ENCODE measurements around the gene ALG1L2.
A peak's percentile ranks its signal among the peaks of the same experiment; 100 is the strongest.
"Not testable (repeated sequence)": the region's sequence is repeated elsewhere in the genome, so short reads cannot be mapped to it uniquely, and the experiment has no call there.

Gene ALG1L2

GRCh38 chr3:130094491-130094941 lies 12.9 kb downstream of the ALG1L2 start:
- peak; percentile 23 to 45 for DNase-seq

GRCh38 chr3:130095858-130096257 lies 14.2 kb downstream of the ALG1L2 start:
- not testable (repeated sequence) for DNase-seq

DNA sequence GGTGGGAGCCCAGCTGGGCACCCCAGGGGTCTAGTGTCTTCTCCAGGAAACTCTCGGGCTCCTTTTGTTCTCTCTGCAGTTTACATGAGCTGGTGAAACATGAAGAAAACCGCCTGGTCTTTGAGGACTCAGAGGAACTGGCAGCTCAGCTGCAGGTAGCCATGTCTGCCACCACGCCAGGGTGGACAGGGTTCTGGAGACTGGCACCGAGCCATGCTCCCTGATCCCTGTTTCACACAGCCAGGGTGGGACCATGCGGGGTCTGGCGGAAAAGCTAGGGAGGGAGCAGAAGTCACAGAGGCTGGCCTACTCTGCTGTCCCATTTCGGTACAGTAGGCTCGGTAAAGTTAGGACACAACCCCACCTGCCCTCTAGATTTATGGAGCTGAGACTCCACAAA lies 15.5 kb downstream of the ALG1L2 start:
- not testable (repeated sequence) for DNase-seq

GRCh38 chr3:130097690-130098638 lies 16.3 kb downstream of the ALG1L2 start:
- DNase-seq = peak in 1 of 2 donors; percentile 73

GRCh38 chr3:130098639-130099385 lies 17.2 kb downstream of the ALG1L2 start:
- not testable (repeated sequence) for DNase-seq

GRCh38 chr3:130102545-130102944 lies 20.9 kb downstream of the ALG1L2 start:
- not testable (repeated sequence) for DNase-seq

DNA sequence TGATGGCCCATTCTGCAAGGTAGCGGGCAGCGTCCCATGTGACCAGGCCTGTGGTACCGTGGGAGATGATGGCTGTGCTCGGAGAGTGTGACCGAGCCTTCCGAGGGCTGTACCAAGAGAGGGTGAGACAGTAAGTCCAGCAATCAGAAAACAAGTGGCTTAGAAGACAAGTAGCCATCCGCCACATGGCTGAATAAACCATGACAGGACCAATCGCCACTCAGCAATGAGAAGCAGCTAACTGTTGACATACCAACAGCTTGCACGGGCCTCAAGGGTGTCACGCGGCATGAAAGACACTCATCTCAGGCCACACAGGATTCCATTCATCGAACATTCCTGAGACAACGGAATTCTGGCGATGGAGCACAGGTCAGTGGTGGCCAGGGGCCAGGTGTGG lies 22.6 kb downstream of the ALG1L2 start:
- DNase-seq = not testable (repeated sequence)

DNA sequence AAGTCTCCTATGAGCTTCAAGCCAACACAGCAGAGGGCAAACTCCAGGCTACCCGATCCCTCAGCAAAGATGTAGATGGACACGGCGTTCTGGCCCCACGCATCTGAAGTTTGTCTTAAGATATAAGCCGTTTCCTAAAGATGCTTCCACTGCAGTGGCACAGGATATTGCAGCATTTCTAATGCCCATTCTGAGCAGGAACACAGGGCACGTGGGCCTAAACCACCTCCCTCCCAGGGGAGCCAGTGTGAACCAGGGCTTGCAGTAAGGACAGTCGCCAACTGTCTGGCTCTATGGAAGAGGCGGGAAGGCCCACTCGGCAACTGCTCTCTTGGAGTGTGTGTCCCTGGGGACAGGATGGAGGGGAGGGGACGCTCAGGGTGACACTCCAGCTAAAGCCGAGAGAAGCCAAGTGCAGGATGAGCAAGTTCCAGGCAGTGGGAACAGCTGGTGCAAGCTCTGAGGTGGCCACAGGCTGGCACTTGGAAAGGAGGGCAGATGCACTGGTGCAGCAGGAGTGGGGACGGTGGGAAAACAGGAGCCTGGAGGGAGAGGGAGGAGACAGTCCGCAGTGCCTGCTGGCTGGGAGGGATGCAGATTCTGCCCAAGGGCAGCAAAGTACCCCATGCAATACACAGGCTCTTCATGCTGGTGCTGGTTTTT lies 25.8 kb downstream of the ALG1L2 start:
- DNase-seq = not testable (repeated sequence)

DNA sequence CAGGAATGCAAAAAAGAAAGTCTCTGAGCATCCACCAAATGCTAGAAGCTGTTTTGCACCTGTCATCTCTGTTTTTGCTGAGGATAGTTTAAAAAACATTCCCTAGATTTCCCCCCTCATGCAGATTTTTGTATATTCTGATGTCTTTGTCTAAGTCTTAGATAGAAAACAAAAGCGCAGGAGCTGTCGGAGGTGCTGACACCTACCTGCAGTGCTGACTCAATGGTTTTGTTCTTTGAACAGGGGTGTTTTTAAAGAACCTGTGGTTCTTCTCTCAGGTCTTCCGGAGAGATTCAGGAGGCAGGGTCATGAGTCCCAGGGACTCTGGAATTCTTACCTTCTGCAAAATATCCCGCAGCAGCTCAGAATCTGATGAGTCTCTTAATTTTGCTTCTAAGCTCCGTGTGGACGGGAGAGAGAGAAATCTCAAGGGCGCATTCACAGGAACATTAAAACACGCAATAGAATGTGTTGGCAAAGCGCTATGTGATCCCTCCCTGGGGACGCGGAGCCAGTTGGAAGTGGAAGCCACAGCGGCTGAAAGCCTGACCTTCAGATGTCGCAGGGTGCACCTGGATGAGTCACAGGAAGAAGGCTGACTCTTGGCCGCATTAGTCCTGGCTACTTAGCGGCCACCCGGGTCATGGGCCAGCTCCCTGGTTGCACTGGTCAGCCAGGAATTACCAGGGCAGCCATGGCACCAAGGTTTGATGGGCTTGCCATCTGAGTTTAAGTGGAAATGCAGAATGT lies 27.4 kb downstream of the ALG1L2 start:
- DNase-seq = not testable (repeated sequence)

- DNase-seq = peak in 1 of 2 donors; percentile 9
Observed at GRCh38 chr3:130110386-130111169, 28.9 kb downstream of the ALG1L2 start.

DNA sequence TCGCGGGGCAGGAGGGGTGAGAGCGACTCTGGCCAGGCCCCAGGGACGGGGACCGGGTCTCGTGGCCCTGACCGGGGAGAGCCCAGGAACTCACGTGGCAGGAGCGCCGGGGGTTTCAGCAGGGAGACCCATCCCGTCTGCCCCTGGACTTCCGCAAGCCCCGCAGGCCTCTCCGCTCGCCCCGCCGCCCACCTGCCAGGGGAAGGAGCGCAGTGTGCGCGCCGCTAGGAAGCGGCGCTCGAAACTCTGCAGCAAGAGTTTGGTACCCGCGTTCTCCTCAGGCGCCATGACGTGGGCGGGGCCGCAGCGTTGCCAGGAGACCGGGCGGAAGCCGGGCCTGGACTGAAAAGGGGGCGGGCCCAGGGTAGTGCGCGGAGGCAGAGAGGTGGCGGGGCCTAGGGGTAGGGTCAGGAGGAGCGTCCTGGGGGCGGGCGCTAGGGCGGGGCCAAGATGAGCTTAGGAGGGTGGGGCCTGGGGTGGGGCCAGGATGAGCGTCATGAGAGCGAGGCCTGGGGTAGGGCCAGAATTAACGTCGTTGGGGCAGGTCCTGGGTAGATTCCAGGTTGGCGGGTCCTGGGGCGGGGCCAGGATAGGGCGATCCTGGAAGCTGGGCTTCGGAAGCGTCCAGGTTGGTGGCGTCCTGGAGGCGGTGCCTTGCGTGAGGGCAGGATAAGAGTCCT lies 29.7 kb downstream of the ALG1L2 start:
- DNase-seq = peak; percentile 99

- peak; percentile 99 to 100 for DNase-seq
Observed at GRCh38 chr3:130111865-130112747, 30.5 kb downstream of the ALG1L2 start.

DNA sequence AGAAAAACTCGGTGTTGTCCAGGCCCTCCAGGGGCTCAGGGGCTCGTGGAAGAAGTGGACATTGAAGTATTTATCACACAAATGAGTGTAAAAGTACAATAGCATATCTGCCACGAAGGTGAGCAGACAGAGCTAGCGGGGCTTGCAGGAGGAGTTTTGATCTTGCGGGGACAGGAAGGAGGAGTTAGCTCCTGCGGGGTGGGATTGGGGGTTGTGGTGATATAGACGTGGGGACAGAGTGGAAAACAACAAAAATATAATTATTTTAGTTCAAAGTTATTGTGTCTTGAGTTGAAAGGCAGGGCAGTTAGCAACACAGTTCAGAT lies 31.1 kb downstream of the ALG1L2 start:
- not testable (repeated sequence) for DNase-seq

DNA sequence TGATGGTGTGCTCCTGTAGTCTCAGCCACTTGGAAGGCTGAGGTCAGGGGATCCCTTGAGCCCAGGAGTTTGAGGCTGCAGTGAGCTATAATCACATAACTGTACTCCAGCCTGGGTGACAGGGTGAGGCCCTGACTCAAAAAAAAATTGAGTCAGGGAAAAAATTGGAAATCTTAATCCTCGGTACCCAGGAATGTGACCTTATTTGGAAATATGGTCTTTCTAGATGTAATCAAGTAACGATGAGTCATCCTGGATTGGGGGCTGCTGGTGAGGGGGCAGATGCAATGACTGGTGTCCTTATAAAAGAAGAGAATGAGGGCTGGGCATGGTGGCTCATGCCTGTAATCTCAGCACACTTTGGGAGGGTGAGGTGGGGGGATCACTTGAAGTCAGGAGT lies 33.8 kb downstream of the ALG1L2 start:
- DNase-seq = not testable (repeated sequence)

DNA sequence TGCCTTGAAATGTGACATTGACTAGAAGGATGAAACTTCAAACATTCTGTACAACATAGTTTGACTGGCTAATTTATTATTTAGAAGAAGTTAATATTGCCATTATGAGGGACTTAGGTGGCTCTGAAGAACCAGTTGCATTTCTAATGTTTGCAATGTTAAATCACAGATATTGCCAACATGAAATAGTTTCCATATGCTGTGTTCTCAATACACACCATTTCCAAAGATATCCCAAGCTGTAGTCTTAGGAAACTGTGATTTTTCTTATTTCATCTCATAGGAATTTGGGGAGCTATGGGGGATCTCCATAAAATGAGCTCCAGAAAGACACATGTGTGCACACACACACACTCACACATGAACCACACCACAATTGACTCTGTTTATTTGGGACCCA lies 36.3 kb downstream of the ALG1L2 start:
- DNase-seq = no peak

GRCh38 chr3:130119824-130120223 lies 38.2 kb downstream of the ALG1L2 start:
- not testable (repeated sequence) for DNase-seq

- DNase-seq = not testable (repeated sequence)
Observed at GRCh38 chr3:130120291-130120690, 38.7 kb downstream of the ALG1L2 start.

DNA sequence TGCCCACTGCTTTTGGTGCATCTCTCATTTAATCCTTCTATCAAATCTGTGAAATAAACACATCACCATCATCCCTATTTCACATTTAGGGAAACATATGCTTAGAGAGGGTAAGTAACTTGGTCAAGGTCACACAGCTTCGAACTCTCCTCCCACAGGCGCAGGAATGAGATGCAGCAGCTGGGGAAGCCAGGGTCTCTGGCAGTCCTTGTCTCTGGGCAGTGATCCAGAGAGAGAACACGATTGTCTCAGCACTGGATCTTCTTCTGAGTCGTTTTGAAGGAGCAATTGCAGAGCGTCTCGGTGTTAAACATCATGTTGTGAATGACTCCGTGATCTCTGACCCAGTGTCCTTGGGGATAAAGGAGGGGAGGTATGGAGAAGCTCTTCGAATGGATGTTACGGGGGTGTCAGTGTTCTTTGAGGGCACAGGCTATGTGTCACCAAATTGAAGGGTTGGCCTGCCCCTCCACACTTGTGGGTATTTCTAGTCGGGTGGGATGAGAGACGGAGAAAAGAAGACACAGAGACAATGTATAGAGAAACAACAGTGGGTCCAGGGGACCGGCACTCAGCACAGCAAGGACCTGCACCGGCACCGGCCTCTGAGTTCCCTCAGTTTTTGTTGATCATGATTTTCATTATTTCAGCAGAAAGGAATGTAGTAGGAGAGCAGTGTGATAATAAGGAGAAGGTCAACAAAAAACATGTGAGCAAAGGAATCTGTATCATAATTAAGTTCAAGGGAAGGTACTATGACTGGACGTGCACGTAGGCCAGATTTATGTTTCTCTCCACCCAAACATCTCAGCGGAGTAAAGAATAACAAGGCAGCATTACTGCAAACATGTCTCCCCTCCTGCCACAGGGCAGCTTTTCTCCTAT lies 41.5 kb downstream of the ALG1L2 start:
- DNase-seq = not testable (repeated sequence)

DNA sequence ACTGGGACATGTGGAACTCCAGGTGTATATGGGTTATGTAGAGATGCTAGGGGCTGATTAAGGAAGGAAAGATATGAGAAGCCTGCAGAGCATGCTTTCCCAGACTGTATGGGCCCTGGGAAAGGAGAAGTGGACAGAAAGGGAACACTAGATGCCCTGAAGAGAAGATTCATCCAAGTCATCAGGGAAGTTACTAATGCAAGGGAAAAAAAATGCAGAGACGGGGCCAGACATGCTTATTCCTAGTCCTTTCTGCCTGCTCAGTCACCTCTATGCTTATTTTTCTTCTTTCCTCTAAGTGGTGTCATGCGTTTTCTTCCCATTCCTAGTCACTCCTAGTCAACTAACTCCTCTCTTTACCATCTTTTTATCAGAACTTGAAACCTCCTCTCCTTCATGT lies 43.8 kb downstream of the ALG1L2 start:
- DNase-seq = not testable (repeated sequence)
